Right atrium auricular region (tissue), 2 donors: ENCODE results near the gene SLC9A9. TPM values are rescaled to one million over a fixed set of nuclear protein-coding genes. Genes with fewer than 3 reads are reported as not detected.

ENCODE experiments used
- DNase-seq: peaks from one replicate; pipeline ENCODE4 v3.0.0-alpha.2; 2019; ENCODE audit warnings: low spot score
- H3K27ac ChIP-seq, 2 donors: fragments of 200-600 bp; sonication (generic); 1 replicate in 1 of 2; 2 replicates in 1 of 2; pipeline ENCODE4 v1.5.1; 2016 to 2019
- H3K27me3 ChIP-seq, 2 donors: fragments of 200-600 bp; sonication (generic); one replicate each; pipeline versions ENCODE4 v1.5.1 to v1.6.0; 2017 to 2019
- H3K36me3 ChIP-seq: fragments of 200-600 bp; sonication (generic); one replicate; pipeline ENCODE4 v1.5.1; 2016
- H3K4me1 ChIP-seq, 2 donors: fragments of 200-600 bp; sonication (generic); one replicate each; pipeline versions ENCODE4 v1.5.1 to v1.6.0; 2017 to 2019
- H3K4me3 ChIP-seq, 2 donors: fragments of 200-600 bp; sonication (generic); 1 replicate in 1 of 2; 2 replicates in 1 of 2; pipeline ENCODE4 v1.5.1; 2017 to 2019; ENCODE audit warnings: mild to moderate bottlenecking in 1 of 2, moderate library complexity in 1 of 2
- H3K9me3 ChIP-seq, 2 donors: fragments of 200-600 bp; sonication (generic); one replicate each; pipeline ENCODE4 v1.5.1; 2019
- total RNA-seq, 2 donors: library from RNA; depleted of rRNA; stranded (reverse); fragments of >200 nt; gene quantifications; one replicate each; pipeline ENCODE4 v1.1.0, GENCODE V29; 2016
- TF ChIP-seq, protein P1 (sequence below), 2 donors: fragments of 200-600 bp; sonication (generic); IDR thresholded peaks; one replicate each; pipeline ENCODE4 v1.5.1; 2019; ENCODE audit warnings: antibody characterized with exemption in 2 of 2

The SLC9A9 gene
- total RNA-seq, 2 donors from 2014 or later = 3.1 to 4.2 TPM

DNA sequence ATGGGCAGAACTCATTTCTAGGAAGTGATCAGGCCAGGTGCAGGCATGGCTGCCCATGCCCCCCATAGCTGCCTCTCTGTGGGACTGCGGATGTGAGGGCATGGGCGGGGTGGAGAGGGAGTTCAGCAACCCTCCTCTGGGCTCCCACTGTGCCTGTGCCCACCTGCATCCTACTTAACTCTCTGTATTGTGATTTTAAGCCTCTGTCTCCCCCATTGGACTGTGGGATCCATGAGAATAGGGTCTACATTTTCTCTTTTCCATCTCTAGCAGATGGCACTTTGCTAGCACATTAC lies 534.4 kb downstream of the SLC9A9 start:
- peaks cover 0 to 16% of the 10 kb centered on the region in 2 donors for H3K4me1 ChIP-seq
- H3K4me3 ChIP-seq = no peak overlapping the region
- H3K27me3 ChIP-seq = no peaks in the 10 kb centered on the region
- DNase-seq = no peak
- no peaks in the 10 kb centered on the region for H3K36me3 ChIP-seq
- TF ChIP-seq, protein P1, sequence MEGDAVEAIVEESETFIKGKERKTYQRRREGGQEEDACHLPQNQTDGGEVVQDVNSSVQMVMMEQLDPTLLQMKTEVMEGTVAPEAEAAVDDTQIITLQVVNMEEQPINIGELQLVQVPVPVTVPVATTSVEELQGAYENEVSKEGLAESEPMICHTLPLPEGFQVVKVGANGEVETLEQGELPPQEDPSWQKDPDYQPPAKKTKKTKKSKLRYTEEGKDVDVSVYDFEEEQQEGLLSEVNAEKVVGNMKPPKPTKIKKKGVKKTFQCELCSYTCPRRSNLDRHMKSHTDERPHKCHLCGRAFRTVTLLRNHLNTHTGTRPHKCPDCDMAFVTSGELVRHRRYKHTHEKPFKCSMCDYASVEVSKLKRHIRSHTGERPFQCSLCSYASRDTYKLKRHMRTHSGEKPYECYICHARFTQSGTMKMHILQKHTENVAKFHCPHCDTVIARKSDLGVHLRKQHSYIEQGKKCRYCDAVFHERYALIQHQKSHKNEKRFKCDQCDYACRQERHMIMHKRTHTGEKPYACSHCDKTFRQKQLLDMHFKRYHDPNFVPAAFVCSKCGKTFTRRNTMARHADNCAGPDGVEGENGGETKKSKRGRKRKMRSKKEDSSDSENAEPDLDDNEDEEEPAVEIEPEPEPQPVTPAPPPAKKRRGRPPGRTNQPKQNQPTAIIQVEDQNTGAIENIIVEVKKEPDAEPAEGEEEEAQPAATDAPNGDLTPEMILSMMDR (IDR thresholded peaks at IDR 0.05) = no peak
- H3K9me3 ChIP-seq = no peaks in the 10 kb centered on the region
- no peak overlapping the region for H3K27ac ChIP-seq

DNA sequence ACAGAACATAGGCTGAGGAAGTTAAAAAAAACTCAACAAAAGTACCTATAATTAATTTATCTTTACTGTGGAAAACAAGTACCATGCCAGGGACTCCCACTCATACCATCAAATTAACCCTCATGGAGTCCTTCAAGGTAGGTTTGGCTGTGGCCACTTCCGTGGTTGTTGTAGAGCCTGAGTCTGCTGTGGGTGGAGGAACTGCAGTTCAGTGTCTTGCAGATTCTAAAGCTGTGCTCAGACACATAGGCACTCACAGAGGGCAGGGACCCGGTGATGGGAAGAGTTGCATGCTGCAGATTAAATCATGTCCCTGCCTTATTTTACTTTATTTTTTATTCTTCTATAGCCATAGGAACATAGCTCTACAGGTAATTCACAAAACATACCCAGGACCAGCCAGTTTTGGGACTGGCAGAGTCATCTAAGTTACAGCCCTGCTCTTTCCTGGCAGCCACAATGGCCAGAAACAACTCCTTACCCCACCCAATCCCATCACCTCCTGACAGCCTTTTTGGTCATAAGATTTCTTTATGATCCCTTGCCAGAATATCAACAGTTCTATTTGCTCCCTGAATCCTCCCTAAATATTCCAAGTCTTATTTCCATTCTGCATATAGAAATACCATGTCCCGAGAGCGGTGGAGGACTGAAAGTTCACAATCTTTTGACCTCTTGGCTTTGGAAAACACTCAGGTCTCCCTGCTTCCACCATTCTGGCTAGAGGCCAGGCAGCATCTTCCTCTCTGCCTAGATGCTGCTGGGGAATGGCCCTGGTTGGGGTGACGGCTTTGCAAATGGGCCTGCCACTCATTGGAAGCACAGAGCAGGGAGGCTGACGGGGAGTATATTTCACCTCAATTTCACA lies 535.0 kb downstream of the SLC9A9 start:
- H3K27me3 ChIP-seq = no peaks in the 10 kb centered on the region
- no peaks in the 10 kb centered on the region for H3K36me3 ChIP-seq
- H3K4me3 ChIP-seq = no peak overlapping the region
- peaks cover 0 to 16% of the 10 kb centered on the region in 2 donors for H3K4me1 ChIP-seq
- H3K9me3 ChIP-seq = no peaks in the 10 kb centered on the region
- TF ChIP-seq, protein P1 (IDR thresholded peaks at IDR 0.05) = no peak
- H3K27ac ChIP-seq = no peak overlapping the region
- DNase-seq = no peak

DNA sequence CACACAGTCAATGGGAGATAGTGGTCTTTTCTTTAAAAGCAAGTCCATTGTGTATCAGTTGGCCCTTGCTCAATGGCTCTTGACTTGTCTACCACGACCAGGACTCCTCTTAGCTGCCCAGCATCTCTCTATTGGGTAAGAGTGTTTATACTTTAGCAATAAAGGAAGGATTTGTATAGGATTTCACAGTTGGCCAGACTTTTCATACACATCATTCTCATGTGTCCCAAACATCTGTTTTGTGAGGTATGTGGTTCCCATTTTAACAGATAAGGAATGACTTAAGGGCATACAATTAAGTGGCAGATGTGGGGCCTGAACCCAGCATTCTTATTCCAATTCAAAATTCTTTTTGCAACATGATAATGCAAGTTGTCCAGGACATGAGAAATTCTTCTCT lies 537.2 kb downstream of the SLC9A9 start:
- H3K27me3 ChIP-seq = no peaks in the 10 kb centered on the region
- H3K27ac ChIP-seq = no peak overlapping the region
- no peaks in the 10 kb centered on the region for H3K9me3 ChIP-seq
- no peak for DNase-seq
- H3K4me1 ChIP-seq = peaks cover 0 to 28% of the 10 kb centered on the region in 2 donors
- H3K4me3 ChIP-seq = no peak overlapping the region
- TF ChIP-seq, protein P1 (IDR thresholded peaks at IDR 0.05) = no peak
- no peaks in the 10 kb centered on the region for H3K36me3 ChIP-seq

DNA sequence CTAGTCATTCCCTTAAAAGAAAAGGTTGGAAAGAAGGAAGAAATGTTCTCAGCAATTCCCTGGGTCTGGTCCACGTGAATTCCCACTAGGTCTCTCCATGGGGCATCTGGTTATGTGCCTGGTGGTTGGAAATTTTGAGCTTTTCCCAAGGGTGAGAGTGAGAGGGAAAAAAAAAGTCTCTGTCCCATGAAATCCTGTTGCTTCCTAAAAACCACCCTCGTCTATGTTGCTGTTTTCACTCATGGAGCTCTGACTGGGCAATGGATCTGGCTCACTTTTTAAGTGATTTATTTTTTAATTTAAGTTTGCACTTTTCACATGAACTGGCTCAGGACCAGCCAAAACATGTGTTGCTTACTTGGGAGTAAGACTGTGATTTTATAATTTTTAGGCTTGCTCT lies 538.6 kb downstream of the SLC9A9 start:
- H3K4me3 ChIP-seq = no peak overlapping the region
- H3K27me3 ChIP-seq = no peaks in the 10 kb centered on the region
- TF ChIP-seq, protein P1 (IDR thresholded peaks at IDR 0.05) = no peak
- peaks cover 0 to 31% of the 10 kb centered on the region in 2 donors for H3K4me1 ChIP-seq
- no peak for DNase-seq
- H3K36me3 ChIP-seq = no peaks in the 10 kb centered on the region
- H3K9me3 ChIP-seq = no peaks in the 10 kb centered on the region
- no peak overlapping the region for H3K27ac ChIP-seq

DNA sequence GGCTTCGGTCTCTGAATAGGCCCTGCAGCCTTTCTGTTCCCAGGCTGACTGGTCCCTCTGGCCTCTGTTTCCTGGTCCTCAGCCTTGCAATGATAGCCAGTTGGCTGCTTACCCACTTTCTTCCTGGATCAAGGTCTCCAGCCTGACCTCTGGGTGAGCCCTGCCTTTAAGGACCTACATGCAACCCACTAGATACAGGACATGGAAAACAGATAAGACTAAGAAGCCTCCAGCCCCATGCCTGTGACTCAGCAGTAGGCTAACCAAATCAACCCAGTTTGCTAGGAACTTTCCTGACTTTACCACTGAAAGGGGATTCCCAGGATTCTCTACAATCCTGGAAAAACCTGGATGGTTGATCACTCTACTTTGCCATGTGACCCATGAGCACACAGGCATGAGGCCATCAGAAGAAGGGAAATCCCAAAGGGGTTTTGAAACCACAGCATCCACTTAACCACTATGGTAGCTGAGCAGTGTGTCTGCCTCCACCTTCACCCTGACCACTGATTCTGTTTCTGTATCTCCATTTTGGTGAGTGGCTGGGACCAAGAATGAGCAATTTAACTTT lies 540.6 kb downstream of the SLC9A9 start:
- Histone ChIP-seq H3K4me3 (no peak overlapping the region), H3K27ac (peak overlapping the region in 1 of 2 donors; percentile 40), H3K27me3 (no peaks in the 10 kb centered on the region), H3K36me3 (no peaks in the 10 kb centered on the region), H3K9me3 (no peaks in the 10 kb centered on the region), H3K4me1 (peaks cover 0 to 37% of the 10 kb centered on the region in 2 donors)
- TF ChIP-seq, protein P1 (IDR thresholded peaks at IDR 0.05) = no peak
- DNase-seq = peak; percentile 77
